Esophagus muscularis mucosa (tissue), 4 donors: ENCODE data around the gene ADAMTS17.

ENCODE experiments used
- CTCF ChIP-seq, 3 experiments: fragments of 200-600 bp in 2 of 3; fragments of 450-650 bp in 1 of 3; sonication (generic) in 2 of 3; IDR thresholded peaks; one replicate each; pipeline ENCODE4 v1.5.1; 2017 to 2019; ENCODE audit warnings: antibody characterized with exemption in 3 of 3, mild to moderate bottlenecking in 2 of 3, moderate library complexity in 1 of 3
- EP300 ChIP-seq: sonication (generic); formaldehyde crosslinking; IDR thresholded peaks from one replicate; pipeline ENCODE4 v1.6.1; 2017; ENCODE audit warnings: antibody characterized with exemption
- POLR2A ChIP-seq: fragments of 450-650 bp; IDR thresholded peaks from one replicate; pipeline ENCODE4 v1.6.1; 2017; ENCODE audit warnings: antibody characterized with exemption, moderate library complexity, mild to moderate bottlenecking, low read depth
- POLR2AphosphoS5 ChIP-seq, 2 donors: sonication (generic); formaldehyde crosslinking; IDR thresholded peaks; one replicate each; pipeline ENCODE4 v1.6.1; 2017; ENCODE audit warnings: antibody characterized with exemption in 2 of 2

- no peak for TF ChIP-seq CTCF (IDR thresholded peaks at IDR 0.05)
- TF ChIP-seq POLR2A: no peak
- no peak for TF ChIP-seq POLR2AphosphoS5 (IDR thresholded peaks at IDR 0.05)
- no peak for TF ChIP-seq EP300
Measured at GRCh38 chr15:99923711-99924110, 418.1 kb downstream of the ADAMTS17 start.
